ENCODE measurements around the gene ST6GALNAC6.

ST6GALNAC6 gene

GRCh38 chr9:127916720-127917581 lies 17.5 kb upstream of the ST6GALNAC6 start, which contains the start of gene ST6GALNAC4:
Gene ST6GALNAC4 (minus strand): TSS chr9:127917041. CDS start chr9:127916419, 622 bp downstream.
- peak; percentile 95 for DNase-seq
- TF ChIP-seq, protein P1, sequence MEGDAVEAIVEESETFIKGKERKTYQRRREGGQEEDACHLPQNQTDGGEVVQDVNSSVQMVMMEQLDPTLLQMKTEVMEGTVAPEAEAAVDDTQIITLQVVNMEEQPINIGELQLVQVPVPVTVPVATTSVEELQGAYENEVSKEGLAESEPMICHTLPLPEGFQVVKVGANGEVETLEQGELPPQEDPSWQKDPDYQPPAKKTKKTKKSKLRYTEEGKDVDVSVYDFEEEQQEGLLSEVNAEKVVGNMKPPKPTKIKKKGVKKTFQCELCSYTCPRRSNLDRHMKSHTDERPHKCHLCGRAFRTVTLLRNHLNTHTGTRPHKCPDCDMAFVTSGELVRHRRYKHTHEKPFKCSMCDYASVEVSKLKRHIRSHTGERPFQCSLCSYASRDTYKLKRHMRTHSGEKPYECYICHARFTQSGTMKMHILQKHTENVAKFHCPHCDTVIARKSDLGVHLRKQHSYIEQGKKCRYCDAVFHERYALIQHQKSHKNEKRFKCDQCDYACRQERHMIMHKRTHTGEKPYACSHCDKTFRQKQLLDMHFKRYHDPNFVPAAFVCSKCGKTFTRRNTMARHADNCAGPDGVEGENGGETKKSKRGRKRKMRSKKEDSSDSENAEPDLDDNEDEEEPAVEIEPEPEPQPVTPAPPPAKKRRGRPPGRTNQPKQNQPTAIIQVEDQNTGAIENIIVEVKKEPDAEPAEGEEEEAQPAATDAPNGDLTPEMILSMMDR (IDR thresholded peaks at IDR 0.05; ENCODE audit: low read depth, low read length), result no peak
- Histone ChIP-seq H3K4me3 (ENCODE audit: low read depth, low read length) (peak within 1 kb of the TSS; percentile 72), H3K9me3 (no peaks in the 10 kb centered on the region), H3K4me1 (peaks cover 27% of the 10 kb centered on the region), H3K36me3 (no peaks in the 10 kb centered on the region), H3K27me3 (peaks cover 1% of the 10 kb centered on the region; the same call in 1 of the 2 replicates)

GRCh38 chr9:127915801-127916719 lies 16.7 kb upstream of the ST6GALNAC6 start:
- H3K9me3 ChIP-seq, result no peaks in the 10 kb centered on the region
- no peaks in the 10 kb centered on the region for H3K36me3 ChIP-seq
- no peak for DNase-seq
- H3K4me3 ChIP-seq (ENCODE audit: low read depth, low read length), result peak overlapping the region; percentile 72
- H3K4me1 ChIP-seq, result peaks cover 27% of the 10 kb centered on the region
- TF ChIP-seq, protein P1 (IDR thresholded peaks at IDR 0.05; ENCODE audit: low read depth, low read length), result no peak
- H3K27me3 ChIP-seq, result no peaks in the 10 kb centered on the region

- no peaks in the 10 kb centered on the region for H3K27me3 ChIP-seq
- TF ChIP-seq, protein P1 (IDR thresholded peaks at IDR 0.05; ENCODE audit: low read depth, low read length), result no peak
- DNase-seq, result no peak
- H3K9me3 ChIP-seq, result no peaks in the 10 kb centered on the region
- peaks cover 27% of the 10 kb centered on the region for H3K4me1 ChIP-seq
- no peaks in the 10 kb centered on the region for H3K36me3 ChIP-seq
- no peak overlapping the region for H3K4me3 ChIP-seq (ENCODE audit: low read depth, low read length)
These were observed 15.9 kb upstream of the ST6GALNAC6 start for GRCh38 chr9:127915325-127915752.

GRCh38 chr9:127913682-127914081 lies 14.3 kb upstream of the ST6GALNAC6 start:
- DNase-seq, result no peak
- TF ChIP-seq, protein P1 (IDR thresholded peaks at IDR 0.05; ENCODE audit: low read depth, low read length), result no peak
- Histone ChIP-seq H3K4me1 (peaks cover 22% of the 10 kb centered on the region), H3K4me3 (ENCODE audit: low read depth, low read length) (no peak overlapping the region), H3K9me3 (no peaks in the 10 kb centered on the region), H3K36me3 (no peaks in the 10 kb centered on the region), H3K27me3 (no peaks in the 10 kb centered on the region)

GRCh38 chr9:127912882-127913281 lies 13.5 kb upstream of the ST6GALNAC6 start:
- TF ChIP-seq, protein P1 (IDR thresholded peaks at IDR 0.05; ENCODE audit: low read depth, low read length), result no peak

More at GRCh38 chr9:127912882-127913281, 13.5 kb upstream of the ST6GALNAC6 start:
- peaks cover 15% of the 10 kb centered on the region for H3K4me1 ChIP-seq
- H3K27me3 ChIP-seq, result no peaks in the 10 kb centered on the region
- H3K4me3 ChIP-seq (ENCODE audit: low read depth, low read length), result no peak overlapping the region
- no peaks in the 10 kb centered on the region for H3K9me3 ChIP-seq
- no peaks in the 10 kb centered on the region for H3K36me3 ChIP-seq
- DNase-seq, result no peak
